ENCODE results near the gene ZNRF1. TPM values are rescaled to one million over a fixed set of nuclear protein-coding genes. Genes with fewer than 3 reads are reported as not detected.

Gene ZNRF1
- total and polyA plus RNA-seq, 2 of the 4 experiments (the other 2 are of a cell fraction): 8.2 to 20.7 TPM

DNA sequence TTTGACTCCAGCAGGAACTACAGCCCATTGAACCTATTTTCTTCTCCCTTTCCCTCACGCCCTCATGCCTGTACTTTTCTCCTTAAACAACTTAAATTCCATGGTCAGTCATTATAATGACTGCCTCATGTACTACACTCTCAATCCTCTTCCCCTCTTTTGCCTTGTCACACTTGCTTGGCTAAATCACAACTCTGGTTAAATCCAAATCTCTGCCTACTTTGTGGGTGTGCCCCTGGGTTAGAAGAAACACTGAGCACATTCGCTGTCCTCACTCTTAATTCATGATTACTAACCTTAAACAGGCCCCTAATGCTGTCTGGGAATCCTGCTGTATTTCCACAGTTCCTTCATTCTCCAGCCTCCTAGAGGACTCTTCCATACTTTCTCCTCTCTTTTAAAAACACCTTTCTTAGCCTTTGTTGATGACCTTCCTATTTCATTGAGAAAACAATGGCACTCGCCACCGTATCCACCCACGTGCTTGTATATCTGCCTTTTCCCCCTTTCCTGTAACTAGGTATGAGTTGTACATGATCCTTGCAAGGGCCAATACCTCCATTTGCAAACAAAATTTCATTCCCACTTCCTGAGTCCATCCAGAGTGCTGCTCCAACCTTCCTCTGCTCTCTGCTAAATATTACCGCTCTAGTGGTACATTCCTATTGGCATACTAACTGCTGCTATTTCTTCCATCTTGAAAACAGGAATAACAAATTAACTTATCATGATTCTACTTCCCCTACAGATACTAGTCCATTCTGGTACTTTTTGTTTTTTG lies 28.9 kb downstream of the ZNRF1 start:
- H3K27ac ChIP-seq (ENCODE audit: insufficient read depth, low read length): peak overlapping the region; percentile 46; the same call in 1 of the 2 replicates
- H2BK120ac ChIP-seq (ENCODE audit: low read depth, low read length): peak overlapping the region; percentile 84
- no peak overlapping the region for H3K56ac ChIP-seq (ENCODE audit: extremely low read depth, insufficient read depth, low read length)
- H3K4me2 ChIP-seq (ENCODE audit: low read depth, low read length): no peak overlapping the region
- peak overlapping the region; percentile 44 to 64; a peak in 3 of 4 replicates for H4K8ac ChIP-seq (ENCODE audit: low read depth in 2 of 2, low read length in 2 of 2)
- DNase-seq (peak; percentile 31), ATAC-seq (ENCODE audit: low read depth) (no peak)
- no peak overlapping the region for H3K4me3 ChIP-seq (ENCODE audit: insufficient read depth, low read depth, low read length)
- WGBS, 2 experiments (ENCODE audit: extremely low coverage in 2 of 2, insufficient read length in 1 of 2): 92% methylated on average over 4 of the region's 6 CpGs; no CpG with 5 or more reads in 1 of the 2 experiments
- no peak overlapping the region for H3K9ac ChIP-seq (ENCODE audit: low read depth, low read length)
- in situ Hi-C loops (cut with MboI; ENCODE audit: low sequenced_read_pairs): no loop called here
- ChIA-PET CTCF (no interaction called here), POLR2A (ENCODE audit: unreplicated experiment) (no interaction called here)
- H2BK15ac ChIP-seq (ENCODE audit: low read depth, low read length): peak overlapping the region; percentile 91
- H2BK5ac ChIP-seq (ENCODE audit: low read depth, low read length, poor library complexity, severe bottlenecking): peak overlapping the region; percentile 81
- H3K36me3 ChIP-seq (ENCODE audit: control insufficient read depth, insufficient read depth, low read length): no peaks in the 10 kb centered on the region
- peaks cover 23% of the 10 kb centered on the region for H3K4me1 ChIP-seq (ENCODE audit: control insufficient read depth, insufficient read depth, low read length)
- peak overlapping the region; percentile 66 for H3K14ac ChIP-seq (replicated peaks; ENCODE audit: low read depth, low read length)
- H3K9me1 ChIP-seq (ENCODE audit: insufficient read depth, low read length): peaks cover 12% of the 10 kb centered on the region
- H3K27me3 ChIP-seq (ENCODE audit: control insufficient read depth, insufficient read depth, low read length): no peaks in the 10 kb centered on the region
- TF ChIP-seq ELK1 (IDR thresholded peaks at IDR 0.05; ENCODE audit: borderline replicate concordance, low read depth, low read length) (no peak), MAFK (IDR thresholded peaks at IDR 0.05; ENCODE audit: low read depth, low read length) (no peak)
- H2BK20ac ChIP-seq (ENCODE audit: low read depth, low read length): peak overlapping the region; percentile 60; the same call in 1 of the 2 replicates
- peaks cover 7% of the 10 kb centered on the region; the same call in 1 of the 2 replicates for H4K20me1 ChIP-seq (ENCODE audit: insufficient read depth, low read length)
- peak overlapping the region; percentile 95 for H3K18ac ChIP-seq (ENCODE audit: low read depth, low read length)
- no TSS peak for BruUV-seq (replicated peaks)
- peak overlapping the region; percentile 82; the same call in 1 of the 2 replicates for H4K5ac ChIP-seq (ENCODE audit: low read depth, low read length)
- H4K91ac ChIP-seq (ENCODE audit: insufficient read depth, low read depth, low read length): peak overlapping the region; percentile 61
- H3K9me3 ChIP-seq (ENCODE audit: control insufficient read depth, insufficient read depth, low read length): no peaks in the 10 kb centered on the region
- dilution Hi-C loops (cut with HindIII; ENCODE audit: low sequenced_read_pairs, unreplicated experiment): no loop called here
- H3K4ac ChIP-seq (ENCODE audit: low read depth, low read length): peak overlapping the region; percentile 77
- peaks cover 30 to 67% of the 10 kb centered on the region in 2 experiments for H3K79me1 ChIP-seq (ENCODE audit: low read depth in 1 of 2, low read length in 2 of 2)
- H3K23ac ChIP-seq (ENCODE audit: low read depth, low read length): peak overlapping the region; percentile 53
- H2AK9ac ChIP-seq (replicated peaks; ENCODE audit: low read depth, low read length, poor library complexity): no peak overlapping the region
- no peak overlapping the region for H2AFZ ChIP-seq (replicated peaks; ENCODE audit: low read length, poor library complexity)
- intact Hi-C loops (cut with micrococcal nuclease): loop anchor here (2.0 kb wide), 1 partner anchor 29 kb away; the partner anchor contains the start of gene ZNRF1
- H2AK5ac ChIP-seq (ENCODE audit: low read depth, low read length): peak overlapping the region; percentile 65
